HS-27A (cell line): ENCODE results near the gene CHST1.

Source experiments
- DNase-seq: peaks from one replicate; pipeline ENCODE4 v3.0.0-alpha.2; 2012; ENCODE audit warnings: low read depth, missing footprints

Gene CHST1

GRCh38 chr11:45644981-45645889 is 20.2 kb downstream of the CHST1 start:
- no peak for DNase-seq

- DNase-seq: no peak
These were observed 21.7 kb downstream of the CHST1 start for GRCh38 chr11:45643598-45644260.

GRCh38 chr11:45641961-45642360 is 23.5 kb downstream of the CHST1 start:
- no peak for DNase-seq

GRCh38 chr11:45638051-45638450 is 27.4 kb downstream of the CHST1 start:
- no peak for DNase-seq

GRCh38 chr11:45635907-45636306 is 29.5 kb downstream of the CHST1 start:
- no peak for DNase-seq

- DNase-seq: no peak
These were observed 39.8 kb downstream of the CHST1 start for GRCh38 chr11:45625611-45626010.

GRCh38 chr11:45624095-45624494 is 41.3 kb downstream of the CHST1 start:
- no peak for DNase-seq

- no peak for DNase-seq
These were observed 42.6 kb downstream of the CHST1 start for GRCh38 chr11:45622861-45623260.

- no peak for DNase-seq
These were observed 43.1 kb downstream of the CHST1 start for GRCh38 chr11:45622283-45622682.

GRCh38 chr11:45621588-45621987 is 43.8 kb downstream of the CHST1 start:
- no peak for DNase-seq

GRCh38 chr11:45620243-45620642 is 45.2 kb downstream of the CHST1 start:
- no peak for DNase-seq

- no peak for DNase-seq
These were observed 46.5 kb downstream of the CHST1 start for GRCh38 chr11:45618897-45619296.

GRCh38 chr11:45617871-45618601 is 47.4 kb downstream of the CHST1 start:
- no peak for DNase-seq

- DNase-seq: no peak
These were observed 48.4 kb downstream of the CHST1 start for GRCh38 chr11:45616802-45617549.

GRCh38 chr11:45615182-45615792 is 50.1 kb downstream of the CHST1 start:
- DNase-seq: no peak

GRCh38 chr11:45614196-45614828 is 51.1 kb downstream of the CHST1 start:
- no peak for DNase-seq

- no peak for DNase-seq
These were observed 54.8 kb downstream of the CHST1 start for GRCh38 chr11:45610627-45611026.

- no peak for DNase-seq
These were observed 55.5 kb downstream of the CHST1 start for GRCh38 chr11:45609902-45610301.

GRCh38 chr11:45609337-45609736 is 56.1 kb downstream of the CHST1 start:
- no peak for DNase-seq

GRCh38 chr11:45607995-45608394 is 57.4 kb downstream of the CHST1 start:
- no peak for DNase-seq
